ENCODE measurements around the gene SH3YL1.

GRCh38 chr2:228115-228514 lies 35.7 kb downstream of the SH3YL1 start:
- TF ChIP-seq POLR2AphosphoS5 (IDR thresholded peaks at IDR 0.05) = no peak
- TF ChIP-seq, protein P1, sequence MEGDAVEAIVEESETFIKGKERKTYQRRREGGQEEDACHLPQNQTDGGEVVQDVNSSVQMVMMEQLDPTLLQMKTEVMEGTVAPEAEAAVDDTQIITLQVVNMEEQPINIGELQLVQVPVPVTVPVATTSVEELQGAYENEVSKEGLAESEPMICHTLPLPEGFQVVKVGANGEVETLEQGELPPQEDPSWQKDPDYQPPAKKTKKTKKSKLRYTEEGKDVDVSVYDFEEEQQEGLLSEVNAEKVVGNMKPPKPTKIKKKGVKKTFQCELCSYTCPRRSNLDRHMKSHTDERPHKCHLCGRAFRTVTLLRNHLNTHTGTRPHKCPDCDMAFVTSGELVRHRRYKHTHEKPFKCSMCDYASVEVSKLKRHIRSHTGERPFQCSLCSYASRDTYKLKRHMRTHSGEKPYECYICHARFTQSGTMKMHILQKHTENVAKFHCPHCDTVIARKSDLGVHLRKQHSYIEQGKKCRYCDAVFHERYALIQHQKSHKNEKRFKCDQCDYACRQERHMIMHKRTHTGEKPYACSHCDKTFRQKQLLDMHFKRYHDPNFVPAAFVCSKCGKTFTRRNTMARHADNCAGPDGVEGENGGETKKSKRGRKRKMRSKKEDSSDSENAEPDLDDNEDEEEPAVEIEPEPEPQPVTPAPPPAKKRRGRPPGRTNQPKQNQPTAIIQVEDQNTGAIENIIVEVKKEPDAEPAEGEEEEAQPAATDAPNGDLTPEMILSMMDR (IDR thresholded peaks at IDR 0.05) = no peak

All from prostate gland (tissue), 2 donors.